Thyroid gland (tissue), 4 donors: Measurements from ENCODE around the gene TAF6. TPM values are rescaled to one million over a fixed set of nuclear protein-coding genes. Genes with fewer than 3 reads are reported as not detected.

Source experiments
- DNase-seq, 2 donors: peaks; one replicate each; pipeline ENCODE4 v3.0.0-alpha.2; 2019
- H3K27ac ChIP-seq, 3 donors: fragments of 200-600 bp; sonication (generic); 1 replicate in 2 of 3; 2 replicates in 1 of 3; pipeline ENCODE4 v1.5.1; 2016 to 2019; ENCODE audit warnings: mild to moderate bottlenecking in 1 of 3, moderate library complexity in 1 of 3
- H3K27me3 ChIP-seq: fragments of 200-600 bp; sonication (generic); one replicate; pipeline ENCODE4 v1.5.1; 2019
- H3K36me3 ChIP-seq, 2 donors: fragments of 200-600 bp; sonication (generic); one replicate each; pipeline ENCODE4 v1.5.1; 2016 to 2019
- H3K4me1 ChIP-seq, 2 donors: fragments of 200-600 bp; sonication (generic); one replicate each; pipeline ENCODE4 v1.5.1; 2017 to 2019
- H3K4me3 ChIP-seq, 3 donors: fragments of 200-600 bp; sonication (generic); replicated peaks in 1 of 3; 1 replicate in 2 of 3; 2 replicates in 1 of 3; pipeline ENCODE4 v1.5.1; 2016; ENCODE audit warnings: mild to moderate bottlenecking in 1 of 3
- H3K9me3 ChIP-seq: fragments of 200-600 bp; sonication (generic); one replicate; pipeline ENCODE4 v1.5.1; 2017
- CTCF ChIP-seq, 6 experiments: fragments of 200-600 bp in 3 of 6; fragments of 450-650 bp in 3 of 6; sonication (generic) in 3 of 6; IDR thresholded peaks; one replicate each; pipeline ENCODE4 v1.5.1; 2016 to 2019; ENCODE audit warnings: antibody characterized with exemption in 6 of 6, mild to moderate bottlenecking in 2 of 6, inconsistent platforms in 1 of 6, moderate library complexity in 1 of 6
- POLR2A ChIP-seq, 2 donors: fragments of 450-650 bp; IDR thresholded peaks; one replicate each; pipeline ENCODE4 v1.6.1; 2017; ENCODE audit warnings: antibody characterized with exemption in 2 of 2, mild to moderate bottlenecking in 2 of 2, moderate library complexity in 1 of 2
- WGBS, 2 donors: methylation state at CpG; one replicate each; pipeline ENCODE4 v1.1.5; 2017; 5-methylcytosine and 5-hydroxymethylcytosine counted together
- intact Hi-C: fragments of 100-400 bp; cut with DNase I; formaldehyde crosslinking; loops from one replicate; pipeline ENCODE4 v1.15.1; 2023
- total RNA-seq, 4 donors: library from RNA; depleted of rRNA; stranded (reverse); fragments of >200 nt; gene quantifications; one replicate each; pipeline ENCODE4 v1.2.3, GENCODE V29; 2016

TAF6 gene
- total RNA-seq, 4 donors from 2014 or later, result 50.3 to 104 (median 85.2) TPM

DNA sequence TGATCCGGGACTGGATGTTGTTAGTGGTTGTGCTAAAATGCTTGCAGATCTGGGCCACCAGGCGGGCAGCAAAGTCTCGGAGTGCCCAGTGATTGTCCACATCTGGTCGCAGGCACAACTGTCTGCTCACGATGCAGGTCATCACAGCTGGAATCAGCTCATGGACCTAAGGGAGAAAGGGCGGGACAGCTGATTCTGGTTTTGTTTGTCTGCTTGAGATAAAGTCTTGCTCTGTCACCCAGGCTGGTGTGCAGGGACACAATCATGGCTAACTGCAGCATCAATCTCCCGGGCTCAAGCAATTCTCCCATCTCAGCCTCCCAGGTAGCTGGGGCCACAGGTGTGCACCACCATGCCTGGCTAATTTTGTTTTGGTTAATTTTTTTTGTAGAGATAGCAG lies 8.0 kb downstream of the TAF6 start:
- Histone ChIP-seq H3K36me3 (peaks cover 27 to 39% of the 10 kb centered on the region in 2 donors), H3K4me3 (no peak overlapping the region), H3K4me1 (no peaks in the 10 kb centered on the region), H3K9me3 (no peaks in the 10 kb centered on the region), H3K27me3 (no peaks in the 10 kb centered on the region), H3K27ac (no peak overlapping the region)
- no peak for TF ChIP-seq POLR2A (IDR thresholded peaks at IDR 0.05)
- TF ChIP-seq CTCF (IDR thresholded peaks at IDR 0.05), result no peak
- WGBS, 2 donors, result 90 to 97% methylated on average over 7 of the region's 7 CpGs
- intact Hi-C loops, result no loop called here
- DNase-seq, result no peak

DNA sequence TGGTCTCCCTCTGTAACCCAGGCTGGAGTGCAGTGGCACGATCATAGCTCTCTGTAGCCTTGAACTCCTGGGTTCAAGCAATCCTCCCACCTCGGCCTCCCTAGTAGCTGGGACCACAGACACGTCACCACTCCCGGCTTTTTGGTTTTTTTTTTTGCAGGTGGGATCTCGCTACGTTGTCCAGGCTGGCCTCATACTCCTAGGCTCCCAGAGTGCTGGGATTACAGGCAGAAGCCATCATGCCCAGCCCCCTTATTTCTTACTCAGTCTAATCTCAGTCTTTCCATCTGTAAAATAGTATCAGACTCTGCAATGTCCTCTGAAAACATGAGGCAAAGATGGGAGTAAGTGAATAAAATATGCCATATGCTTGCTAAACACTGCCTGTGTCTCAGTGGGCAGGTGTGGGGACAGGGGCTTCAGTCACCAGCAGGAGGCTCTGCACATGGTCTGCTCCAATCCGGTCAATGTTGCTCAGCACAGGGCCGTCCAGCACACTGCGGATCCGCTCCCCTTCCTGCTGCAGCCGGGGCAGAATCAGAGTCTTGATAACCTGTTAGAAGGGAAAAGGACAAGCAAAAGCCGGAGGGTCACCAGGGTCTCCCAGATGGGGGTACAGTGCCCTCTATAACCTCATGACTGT lies 9.5 kb downstream of the TAF6 start:
- Histone ChIP-seq H3K27me3 (no peaks in the 10 kb centered on the region), H3K4me1 (no peaks in the 10 kb centered on the region), H3K36me3 (peaks cover 27 to 45% of the 10 kb centered on the region in 2 donors), H3K9me3 (no peaks in the 10 kb centered on the region), H3K4me3 (no peak overlapping the region), H3K27ac (no peak overlapping the region)
- no peak for DNase-seq
- intact Hi-C loops, result no loop called here
- WGBS, 2 donors, result 89 to 90% methylated on average over 12 of the region's 12 CpGs
- TF ChIP-seq CTCF (IDR thresholded peaks at IDR 0.05) (no peak), POLR2A (IDR thresholded peaks at IDR 0.05) (no peak)

DNA sequence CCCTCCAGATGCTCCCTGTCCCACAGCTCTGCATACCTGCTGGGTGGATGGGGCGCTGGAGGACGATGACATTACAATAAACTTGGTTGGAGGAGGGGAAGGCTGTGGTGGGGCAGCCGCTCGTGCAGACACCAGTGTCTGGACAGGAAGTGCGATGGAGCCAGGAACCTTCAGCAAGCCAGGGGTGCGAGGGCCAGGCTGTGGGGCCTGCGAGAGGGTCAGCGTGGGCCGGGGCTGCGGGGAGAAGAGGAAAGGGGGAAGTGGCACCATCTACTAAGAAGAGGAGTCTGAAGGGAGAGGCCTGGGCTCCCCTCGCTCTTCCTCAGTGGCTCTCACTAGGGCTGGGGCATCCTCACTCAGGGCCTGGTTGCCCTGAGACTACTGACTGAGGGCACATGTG lies 11.3 kb downstream of the TAF6 start:
- H3K27ac ChIP-seq, result no peak overlapping the region
- 85 to 91% methylated on average over 11 of the region's 11 CpGs for WGBS, 2 donors
- TF ChIP-seq CTCF (IDR thresholded peaks at IDR 0.05) (no peak), POLR2A (IDR thresholded peaks at IDR 0.05) (no peak)
- H3K27me3 ChIP-seq, result no peaks in the 10 kb centered on the region
- no peak overlapping the region for H3K4me3 ChIP-seq
- intact Hi-C loops, result no loop called here
- no peaks in the 10 kb centered on the region for H3K4me1 ChIP-seq
- H3K9me3 ChIP-seq, result no peaks in the 10 kb centered on the region
- DNase-seq, result no peak
- peaks cover 27 to 50% of the 10 kb centered on the region in 2 donors for H3K36me3 ChIP-seq

- Histone ChIP-seq H3K36me3 (peaks cover 27 to 44% of the 10 kb centered on the region in 2 donors), H3K27ac (no peak overlapping the region), H3K9me3 (no peaks in the 10 kb centered on the region), H3K4me3 (no peak overlapping the region), H3K27me3 (no peaks in the 10 kb centered on the region), H3K4me1 (peaks cover 4 to 5% of the 10 kb centered on the region in 2 donors)
- intact Hi-C loops, result no loop called here
- 87 to 90% methylated on average over 15 to 25 of the region's 25 CpGs for WGBS, 2 donors
- TF ChIP-seq POLR2A (IDR thresholded peaks at IDR 0.05), result no peak
- no peak for TF ChIP-seq CTCF (IDR thresholded peaks at IDR 0.05)
- DNase-seq, result no peak
Measured at GRCh38 chr7:100107125-100107737, 11.9 kb downstream of the TAF6 start.

GRCh38 chr7:100106633-100107032 lies 12.5 kb downstream of the TAF6 start:
- TF ChIP-seq CTCF (IDR thresholded peaks at IDR 0.05) (no peak), POLR2A (IDR thresholded peaks at IDR 0.05) (no peak)
- no peaks in the 10 kb centered on the region for H3K9me3 ChIP-seq
- DNase-seq, result no peak
- H3K36me3 ChIP-seq, result peaks cover 22 to 38% of the 10 kb centered on the region in 2 donors
- H3K4me1 ChIP-seq, result peaks cover 4 to 7% of the 10 kb centered on the region in 2 donors
- intact Hi-C loops, result no loop called here
- no peaks in the 10 kb centered on the region for H3K27me3 ChIP-seq
- no peak overlapping the region for H3K27ac ChIP-seq
- no peak overlapping the region for H3K4me3 ChIP-seq
- WGBS, 2 donors, result 86 to 89% methylated on average over 16 to 17 of the region's 17 CpGs
